PFSK-1 (cell line): Measurements from ENCODE around the gene BMAL1.

ENCODE experiments used
- FOXP2 ChIP-seq: optimal IDR thresholded peaks from 2 replicates; pipeline ENCODE3; 2011; ENCODE audit warnings: borderline replicate concordance, control low read depth, inconsistent platforms; ENCODE audit not compliant: insufficient read depth; ENCODE audit errors: extremely low read length, extremely low read depth
- POLR2AphosphoS5 ChIP-seq: IDR thresholded peaks from 2 replicates; pipeline ENCODE4 v1.6.1; 2012; ENCODE audit warnings: low read depth, mild to moderate bottlenecking, control low read depth, low read length, moderate library complexity
- REST ChIP-seq, 2 experiments: IDR thresholded peaks; 2 replicates each; pipeline versions ENCODE4 v1.6.1 to v1.8.0; 2011 to 2012; ENCODE audit warnings: low read depth in 2 of 2, low read length in 2 of 2, control low read depth in 1 of 2, inconsistent platforms in 1 of 2, mild to moderate bottlenecking in 1 of 2, moderate library complexity in 1 of 2; ENCODE audit not compliant: insufficient read depth in 1 of 2
- SIN3A ChIP-seq: IDR thresholded peaks from 2 replicates; pipeline ENCODE4 v1.6.1; 2012; ENCODE audit warnings: mild to moderate bottlenecking, low read length, moderate library complexity, borderline replicate concordance; ENCODE audit not compliant: insufficient read depth
- TAF1 ChIP-seq: IDR thresholded peaks from 2 replicates; pipeline ENCODE4 v1.6.1; 2012; ENCODE audit warnings: low read length, control low read depth, borderline replicate concordance; ENCODE audit not compliant: insufficient read depth

Gene BMAL1

DNA sequence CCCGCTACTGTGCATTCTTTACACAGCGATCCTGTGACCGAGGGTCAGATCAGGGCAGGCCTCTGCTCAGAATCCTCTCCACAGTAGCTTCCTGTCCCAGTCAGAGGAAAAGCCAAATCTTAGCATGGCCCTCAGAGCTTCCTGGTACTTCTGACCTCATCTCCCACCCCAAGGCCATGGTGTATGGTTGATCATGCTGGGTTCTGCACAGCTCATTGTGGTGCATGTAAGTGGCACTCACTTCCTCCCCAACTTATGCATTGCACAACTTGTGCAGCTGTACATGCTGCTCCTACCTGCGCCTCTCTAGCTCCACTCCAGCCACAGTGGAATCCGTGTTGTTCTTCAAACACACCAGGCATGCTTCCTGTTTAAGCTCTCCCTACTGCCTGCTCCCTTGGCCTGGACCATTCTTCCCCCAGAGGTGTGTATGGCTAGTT is 20.3 kb downstream of the BMAL1 start:
- peak; percentile 81 for TF ChIP-seq FOXP2
- no peak for TF ChIP-seq REST (IDR thresholded peaks at IDR 0.05; ENCODE audit: insufficient read depth in 1 of 2, low read depth in 2 of 2, low read length in 2 of 2)
- TF ChIP-seq POLR2AphosphoS5, result no peak
- TF ChIP-seq TAF1, result no peak
- no peak; the same call in 1 of the 2 replicates for TF ChIP-seq SIN3A

DNA sequence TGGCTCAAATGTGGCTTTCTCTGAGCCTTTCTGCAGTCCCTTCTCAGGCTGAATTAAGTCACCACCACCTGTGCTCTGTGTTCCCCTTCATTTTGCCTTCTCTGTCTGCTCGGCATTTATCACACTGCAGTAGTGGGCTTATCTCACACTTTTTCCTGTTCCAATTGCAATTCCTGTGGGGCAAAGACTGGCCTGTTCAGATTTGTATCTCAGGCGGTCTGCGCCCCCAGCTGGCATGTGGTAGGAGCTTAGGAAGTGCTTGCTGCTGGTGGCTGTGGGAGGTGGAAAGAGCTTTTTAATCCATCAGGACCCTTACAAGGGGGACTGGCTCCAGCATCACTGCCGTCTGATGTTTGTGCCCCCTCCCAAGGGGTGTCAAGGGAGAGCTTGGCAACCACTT is 21.2 kb downstream of the BMAL1 start:
- no peak for TF ChIP-seq SIN3A
- no peak for TF ChIP-seq POLR2AphosphoS5
- TF ChIP-seq FOXP2, result no peak

DNA sequence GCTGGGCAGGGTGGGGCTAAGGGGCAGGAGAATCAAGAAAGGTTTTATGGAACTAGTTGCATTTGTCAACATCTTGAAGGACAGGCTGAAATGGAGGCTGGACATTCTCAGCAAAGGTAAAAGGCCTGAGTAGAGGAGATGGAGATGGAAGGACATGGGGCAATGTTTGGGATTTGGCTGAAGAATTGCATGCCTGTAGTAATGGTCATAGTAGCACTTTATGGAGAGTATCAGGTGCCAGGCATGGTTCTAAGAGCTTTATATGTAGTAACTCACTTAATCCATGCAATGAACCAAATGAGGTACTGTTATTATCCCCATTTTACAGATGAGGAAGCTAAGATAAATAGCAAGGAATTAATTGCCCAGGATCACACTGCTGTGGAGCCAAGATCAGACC is 23.9 kb downstream of the BMAL1 start:
- TF ChIP-seq FOXP2, result no peak
- no peak for TF ChIP-seq POLR2AphosphoS5
- TF ChIP-seq REST (IDR thresholded peaks at IDR 0.05; ENCODE audit: insufficient read depth in 1 of 2, low read depth in 2 of 2, low read length in 2 of 2), result no peak
- TF ChIP-seq SIN3A, result no peak
- no peak for TF ChIP-seq TAF1

DNA sequence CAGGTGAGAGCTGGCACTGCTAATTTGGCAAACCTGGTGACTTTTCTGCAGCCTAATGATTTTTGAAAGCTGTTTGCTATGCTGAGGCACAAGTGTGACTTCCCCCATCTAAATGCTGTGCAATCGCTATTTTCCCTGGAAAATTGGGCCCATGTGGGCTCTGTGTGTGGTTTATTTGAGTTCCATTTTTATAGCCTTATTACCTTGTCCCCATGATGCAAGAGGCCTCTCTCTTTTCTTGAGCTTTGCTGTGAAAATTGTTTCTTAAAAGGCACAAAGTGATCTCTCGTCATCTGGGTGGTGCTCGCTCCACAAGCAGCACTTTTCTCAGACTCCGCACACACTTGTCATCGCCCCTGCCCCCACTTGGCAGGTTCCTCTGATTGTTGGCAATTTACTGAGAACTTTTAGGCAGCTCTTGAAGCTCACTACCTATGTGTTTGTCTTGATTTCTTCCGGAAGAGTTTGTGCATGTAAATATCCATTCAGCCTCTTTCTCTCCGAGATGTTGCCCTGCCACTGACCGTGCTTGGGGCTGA is 24.9 kb downstream of the BMAL1 start:
- TF ChIP-seq SIN3A (no peak), FOXP2 (no peak), REST (IDR thresholded peaks at IDR 0.05; ENCODE audit: insufficient read depth in 1 of 2, low read depth in 2 of 2, low read length in 2 of 2) (no peak), POLR2AphosphoS5 (no peak), TAF1 (no peak)

- TF ChIP-seq REST (IDR thresholded peaks at IDR 0.05; ENCODE audit: insufficient read depth in 1 of 2, low read depth in 2 of 2, low read length in 2 of 2), result no peak
- no peak for TF ChIP-seq FOXP2
- no peak for TF ChIP-seq POLR2AphosphoS5
- TF ChIP-seq SIN3A, result no peak
- no peak for TF ChIP-seq TAF1
Measured at GRCh38 chr11:13303668-13304649, 26.4 kb downstream of the BMAL1 start.
